ENCODE measurements around the gene SNTN.

GRCh38 chr3:63624941-63625560 lies 27.4 kb upstream of the SNTN start:
- TF ChIP-seq POLR2A (IDR thresholded peaks at IDR 0.05): no peak
- TF ChIP-seq CTCF (IDR thresholded peaks at IDR 0.05): no peak
